ENCODE measurements around the gene GARNL3. TPM values are rescaled to one million over a fixed set of nuclear protein-coding genes. Genes with fewer than 3 reads are reported as not detected.

The GARNL3 gene
- polyA plus RNA-seq, 1 experiment, result 2.2 TPM

DNA sequence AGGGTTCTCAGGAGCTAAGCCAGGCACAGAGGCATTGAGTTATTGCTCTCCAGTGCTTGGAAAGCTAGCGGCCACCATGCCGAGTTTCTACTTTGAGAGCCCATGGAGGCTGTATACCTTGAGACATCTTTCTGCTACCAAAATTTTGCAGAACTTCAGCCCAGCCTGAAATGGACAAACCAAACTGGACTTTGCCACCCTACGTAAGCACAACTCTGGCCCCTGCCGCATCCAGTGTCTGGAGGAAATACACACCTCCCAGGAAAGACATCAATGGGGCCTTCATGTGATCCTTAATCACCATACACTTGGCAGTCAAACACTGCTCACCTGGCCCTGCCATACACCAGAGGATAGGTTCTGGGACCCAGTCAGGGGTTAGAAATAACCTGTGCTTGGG is 27.8 kb downstream of the GARNL3 start:
- CTCF ChIA-PET, result interaction anchor here (1.0 to 2.8 kb wide), 2 partner anchors 27 to 56 kb away, joined by 3 to 9 read pairs; no protein-coding TSS in a partner anchor
- POLR2A ChIA-PET, result no interaction called here
- Histone ChIP-seq H3K4me3 (ENCODE audit: low read depth, low read length) (no peak overlapping the region), H3K36me3 (ENCODE audit: control insufficient read depth, insufficient read depth, low read length) (no peaks in the 10 kb centered on the region), H3K27me3 (ENCODE audit: control insufficient read depth, insufficient read depth, low read length) (no peaks in the 10 kb centered on the region)
- no peak for DNase-seq (ENCODE audit: low read depth)
- no peak for TF ChIP-seq CTCF (IDR thresholded peaks at IDR 0.05; ENCODE audit: insufficient read depth, low read depth, low read length)

DNA sequence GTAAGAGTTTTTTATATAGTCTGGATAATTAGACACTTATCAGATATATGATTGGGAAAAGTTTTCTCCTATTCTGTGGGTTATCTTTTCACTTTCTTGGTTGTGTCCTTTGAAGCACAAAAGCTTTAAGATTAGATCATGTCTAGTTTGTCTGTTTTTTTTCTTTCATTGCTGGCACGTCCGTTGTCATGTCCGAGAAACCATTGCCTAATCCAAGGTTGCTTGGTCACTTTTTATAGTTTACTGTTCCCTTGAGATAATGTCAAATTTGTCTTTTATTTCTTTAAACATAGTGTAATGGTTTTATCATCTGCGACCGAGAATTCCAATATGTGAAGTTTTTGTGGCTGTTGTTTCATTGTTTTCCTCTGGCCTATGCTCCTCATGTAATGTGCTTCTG is 28.8 kb downstream of the GARNL3 start:
- ChIA-PET POLR2A (no interaction called here), CTCF (no interaction called here)
- DNase-seq (ENCODE audit: low read depth), result no peak
- no peaks in the 10 kb centered on the region for H3K27me3 ChIP-seq (ENCODE audit: control insufficient read depth, insufficient read depth, low read length)
- no peaks in the 10 kb centered on the region for H3K36me3 ChIP-seq (ENCODE audit: control insufficient read depth, insufficient read depth, low read length)
- H3K4me3 ChIP-seq (ENCODE audit: low read depth, low read length), result no peak overlapping the region
- no peak for TF ChIP-seq CTCF (IDR thresholded peaks at IDR 0.05; ENCODE audit: insufficient read depth, low read depth, low read length)

- CTCF ChIA-PET, result no interaction called here
- POLR2A ChIA-PET, result no interaction called here
- Histone ChIP-seq H3K4me3 (ENCODE audit: low read depth, low read length) (no peak overlapping the region), H3K36me3 (ENCODE audit: control insufficient read depth, insufficient read depth, low read length) (no peaks in the 10 kb centered on the region), H3K27me3 (ENCODE audit: control insufficient read depth, insufficient read depth, low read length) (no peaks in the 10 kb centered on the region)
- TF ChIP-seq CTCF (IDR thresholded peaks at IDR 0.05; ENCODE audit: insufficient read depth, low read depth, low read length), result no peak
- no peak for DNase-seq (ENCODE audit: low read depth)
Measured at GRCh38 chr9:127293767-127294166, 29.2 kb downstream of the GARNL3 start.

GRCh38 chr9:127295005-127295404 is 30.4 kb downstream of the GARNL3 start:
- no peak for DNase-seq (ENCODE audit: low read depth)
- no peaks in the 10 kb centered on the region for H3K36me3 ChIP-seq (ENCODE audit: control insufficient read depth, insufficient read depth, low read length)
- no peaks in the 10 kb centered on the region for H3K27me3 ChIP-seq (ENCODE audit: control insufficient read depth, insufficient read depth, low read length)
- TF ChIP-seq CTCF (IDR thresholded peaks at IDR 0.05; ENCODE audit: insufficient read depth, low read depth, low read length), result no peak
- no peak overlapping the region for H3K4me3 ChIP-seq (ENCODE audit: low read depth, low read length)
- CTCF ChIA-PET, result no interaction called here
- POLR2A ChIA-PET, result no interaction called here

DNA sequence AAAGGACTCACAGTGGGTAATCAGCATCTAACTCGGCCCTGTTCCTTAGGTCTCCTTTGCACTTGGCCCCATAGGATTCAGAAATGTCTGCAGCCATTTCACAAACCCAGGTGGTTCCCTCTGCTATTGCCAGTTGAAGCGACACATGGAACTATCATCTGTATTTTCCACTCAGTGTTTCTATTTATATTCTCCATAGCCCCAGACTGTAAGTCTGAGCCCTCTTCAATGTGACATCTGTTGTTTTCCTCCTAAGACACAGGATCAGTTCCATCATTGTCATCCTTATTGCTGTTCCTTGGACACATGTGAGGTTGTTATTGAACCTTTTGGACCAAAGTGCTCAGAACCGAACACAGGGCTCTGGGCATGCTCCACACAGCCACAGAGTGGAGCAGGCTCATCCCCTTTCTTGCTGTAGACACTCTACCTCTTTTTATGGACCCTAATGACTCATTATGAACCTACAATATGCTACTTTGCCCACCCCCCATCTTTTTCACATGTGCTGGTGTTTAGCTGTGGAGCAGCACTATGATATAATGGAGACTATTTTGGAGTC is 36.4 kb downstream of the GARNL3 start:
- CTCF ChIA-PET, result no interaction called here
- Histone ChIP-seq H3K27me3 (ENCODE audit: control insufficient read depth, insufficient read depth, low read length) (no peaks in the 10 kb centered on the region), H3K36me3 (ENCODE audit: control insufficient read depth, insufficient read depth, low read length) (no peaks in the 10 kb centered on the region), H3K4me3 (ENCODE audit: low read depth, low read length) (no peak overlapping the region)
- TF ChIP-seq CTCF (IDR thresholded peaks at IDR 0.05; ENCODE audit: insufficient read depth, low read depth, low read length), result no peak
- no peak for DNase-seq (ENCODE audit: low read depth)
- POLR2A ChIA-PET, result no interaction called here

Data from BJ (cell line).